GM12874 (cell line): Measurements from ENCODE around the gene ACTR8.

ENCODE experiments used
- TF ChIP-seq, protein P1 (sequence below): IDR thresholded peaks from 2 replicates; pipeline ENCODE4 v1.5.1; 2011; ENCODE audit warnings: low read depth, mild to moderate bottlenecking, control low read depth, low read length, moderate library complexity; ENCODE audit not compliant: insufficient read depth

Gene ACTR8

GRCh38 chr3:53899750-53900149 lies 17.8 kb upstream of the ACTR8 start:
- TF ChIP-seq, protein P1, sequence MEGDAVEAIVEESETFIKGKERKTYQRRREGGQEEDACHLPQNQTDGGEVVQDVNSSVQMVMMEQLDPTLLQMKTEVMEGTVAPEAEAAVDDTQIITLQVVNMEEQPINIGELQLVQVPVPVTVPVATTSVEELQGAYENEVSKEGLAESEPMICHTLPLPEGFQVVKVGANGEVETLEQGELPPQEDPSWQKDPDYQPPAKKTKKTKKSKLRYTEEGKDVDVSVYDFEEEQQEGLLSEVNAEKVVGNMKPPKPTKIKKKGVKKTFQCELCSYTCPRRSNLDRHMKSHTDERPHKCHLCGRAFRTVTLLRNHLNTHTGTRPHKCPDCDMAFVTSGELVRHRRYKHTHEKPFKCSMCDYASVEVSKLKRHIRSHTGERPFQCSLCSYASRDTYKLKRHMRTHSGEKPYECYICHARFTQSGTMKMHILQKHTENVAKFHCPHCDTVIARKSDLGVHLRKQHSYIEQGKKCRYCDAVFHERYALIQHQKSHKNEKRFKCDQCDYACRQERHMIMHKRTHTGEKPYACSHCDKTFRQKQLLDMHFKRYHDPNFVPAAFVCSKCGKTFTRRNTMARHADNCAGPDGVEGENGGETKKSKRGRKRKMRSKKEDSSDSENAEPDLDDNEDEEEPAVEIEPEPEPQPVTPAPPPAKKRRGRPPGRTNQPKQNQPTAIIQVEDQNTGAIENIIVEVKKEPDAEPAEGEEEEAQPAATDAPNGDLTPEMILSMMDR, result no peak

GRCh38 chr3:53892286-53892637 lies 10.3 kb upstream of the ACTR8 start:
- TF ChIP-seq, protein P1, result no peak

DNA sequence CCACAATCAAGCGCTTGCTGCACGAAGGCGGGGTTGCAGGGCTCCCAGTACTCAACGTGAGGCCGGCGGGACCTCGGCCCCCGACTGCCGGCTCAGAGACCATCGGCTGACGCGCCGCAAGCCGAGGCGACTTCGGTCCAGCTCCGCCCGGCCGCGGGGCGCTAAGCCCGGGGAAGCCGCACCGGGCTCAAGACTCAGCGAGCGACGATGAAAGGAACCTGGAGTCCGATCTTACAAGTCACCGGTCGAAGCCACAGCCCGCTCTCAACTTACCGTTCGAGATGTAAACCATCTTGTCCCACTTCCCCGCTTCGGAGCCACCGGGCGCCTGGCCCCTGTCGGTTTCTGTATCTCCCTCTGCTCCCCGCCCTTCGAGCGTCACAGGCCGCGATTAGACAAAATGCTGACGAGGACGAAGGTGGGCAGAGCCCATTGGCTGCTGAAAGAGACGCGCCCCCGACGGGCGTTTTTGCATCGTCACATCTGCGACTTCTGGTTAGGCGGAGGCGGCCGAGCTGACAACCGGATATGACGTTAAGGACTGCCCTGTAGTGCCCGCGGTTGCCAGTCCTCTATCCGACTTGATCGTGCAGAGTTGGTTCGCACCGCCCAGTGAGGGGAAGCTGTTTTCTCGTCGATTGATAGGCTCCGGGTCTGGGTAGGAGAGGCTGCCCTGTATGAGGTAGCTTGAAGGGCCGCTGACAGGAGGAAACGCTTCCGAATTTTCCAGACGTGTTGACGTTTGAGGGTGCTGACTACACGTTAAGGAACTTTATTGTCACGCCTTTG lies 9.7 kb upstream of the ACTR8 start, which contains the start of gene SELENOK:
Gene SELENOK (minus strand): TSS at position 363 of the 789 bp plus-strand sequence.
- TF ChIP-seq, protein P1, result no peak

DNA sequence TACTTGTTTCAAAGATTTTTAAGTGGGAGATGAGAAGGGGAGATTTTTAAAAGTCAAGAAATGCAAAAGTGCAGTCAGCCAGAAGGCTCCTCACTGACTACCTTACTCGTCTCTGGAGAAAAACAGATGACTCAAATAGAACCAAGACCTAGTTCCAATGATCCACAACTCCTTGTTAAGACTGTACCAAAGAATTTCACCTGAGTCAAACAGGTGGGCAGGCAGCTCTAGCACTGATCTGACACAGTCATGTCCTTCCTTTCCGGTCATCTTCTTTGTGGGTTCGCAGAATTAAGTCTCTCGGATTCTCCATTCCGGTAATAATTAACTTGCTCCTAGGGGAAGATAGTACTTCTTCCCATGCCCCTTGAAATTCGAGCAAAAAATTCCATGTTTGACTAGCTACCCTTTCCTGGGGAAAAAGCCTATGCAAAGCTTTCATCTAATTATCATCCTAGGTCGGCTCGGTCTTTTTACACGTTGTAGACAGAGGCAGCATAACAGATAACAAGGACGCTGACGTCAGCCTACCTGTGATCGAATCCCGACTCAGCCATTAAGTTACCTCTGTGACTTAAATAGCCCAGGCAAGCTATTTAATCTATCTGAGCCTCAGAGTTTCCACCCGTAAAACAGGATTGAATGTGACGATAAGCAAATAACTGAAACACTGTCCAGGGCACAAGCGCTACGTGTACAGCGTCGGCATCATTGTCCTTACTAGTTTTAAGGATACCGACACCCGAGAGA lies 8.9 kb upstream of the ACTR8 start:
- TF ChIP-seq, protein P1, result no peak

GRCh38 chr3:53888232-53888631 lies 6.3 kb upstream of the ACTR8 start:
- TF ChIP-seq, protein P1, result no peak

DNA sequence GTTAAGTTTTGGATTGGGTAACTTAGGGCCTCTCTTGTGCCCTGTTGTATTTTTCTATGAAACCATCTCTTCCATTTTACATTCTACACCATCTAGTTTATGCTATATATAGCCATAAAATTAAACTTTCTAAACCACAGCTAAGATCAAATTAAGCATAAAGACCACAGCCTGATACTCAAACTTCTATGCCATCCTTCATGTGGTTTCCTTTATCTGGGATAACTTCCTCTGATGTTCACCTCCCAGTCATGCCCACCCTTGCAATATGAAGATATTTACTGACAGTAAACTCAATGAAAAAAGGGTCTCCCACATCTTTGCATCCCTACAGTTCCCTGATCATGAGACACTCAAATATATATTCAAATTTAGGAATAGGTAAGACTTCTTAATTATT lies 5.5 kb upstream of the ACTR8 start:
- TF ChIP-seq, protein P1, result no peak

- TF ChIP-seq, protein P1, result no peak
These were observed 3.3 kb upstream of the ACTR8 start for GRCh38 chr3:53885239-53885638.
